ENCODE results near the gene CCND1. TPM values are rescaled to one million over a fixed set of nuclear protein-coding genes. Genes with fewer than 3 reads are reported as not detected.

CCND1 gene
- total RNA-seq, 1 experiment from 2014 or later, result 346 TPM

DNA sequence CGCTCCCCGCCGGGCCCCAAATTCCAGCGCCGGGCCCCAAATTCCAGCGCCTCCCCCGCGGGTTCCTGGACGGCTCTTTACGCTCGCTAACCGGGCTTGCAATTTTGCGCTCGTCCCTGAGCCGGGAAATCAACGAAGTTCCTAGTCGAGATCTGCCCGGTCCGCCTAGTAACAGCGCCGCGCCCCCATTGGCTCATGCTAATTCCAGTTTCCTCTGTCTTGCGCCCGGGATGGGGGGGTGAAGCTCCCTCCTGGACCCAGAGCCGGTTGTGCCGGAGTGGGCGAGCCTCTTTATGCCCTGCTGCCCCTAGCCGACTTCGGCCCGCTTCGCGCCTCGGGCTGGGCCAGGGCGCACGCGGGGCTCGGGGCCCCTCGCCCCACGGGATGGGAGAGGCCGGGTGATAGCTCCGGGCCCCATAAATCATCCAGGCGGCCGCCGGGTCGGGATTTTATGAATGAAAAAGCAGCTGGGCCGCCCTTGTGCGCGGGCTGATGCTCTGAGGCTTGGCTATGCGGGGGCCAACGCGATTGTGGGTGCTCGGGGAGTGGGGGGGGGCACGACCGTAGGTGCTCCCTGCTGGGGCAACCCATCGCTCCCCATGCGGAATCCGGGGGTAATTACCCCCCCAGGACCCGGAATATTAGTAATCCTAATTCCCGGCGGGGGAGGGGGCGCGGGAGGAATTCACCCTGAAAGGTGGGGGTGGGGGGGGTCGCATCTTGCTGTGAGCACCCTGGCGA lies 1.8 kb upstream of the CCND1 start:
- Histone ChIP-seq H3K4me3 (peak overlapping the region; percentile 99), H3K36me3 (ENCODE audit: low read depth) (peaks cover 10% of the 10 kb centered on the region; the same call in 1 of the 2 replicates), H4K20me1 (ENCODE audit: insufficient read depth) (peaks cover 7% of the 10 kb centered on the region), H3K4me2 (peak overlapping the region; percentile 86), H3K9me3 (ENCODE audit: insufficient read depth, low read depth) (no peaks in the 10 kb centered on the region), H3K79me2 (ENCODE audit: low read depth) (peaks cover 54% of the 10 kb centered on the region), H3K27ac (peak overlapping the region; percentile 93), H3K9me2 (ENCODE audit: insufficient read depth) (no peaks in the 10 kb centered on the region), H3F3A (ENCODE audit: insufficient read depth, low read depth) (peaks cover 42% of the 10 kb centered on the region), H3K27me3 (ENCODE audit: insufficient read depth, low read depth) (no peaks in the 10 kb centered on the region), H2AFZ (peak overlapping the region; percentile 58; the same call in 1 of the 2 replicates), H3K4me1 (replicated peaks; ENCODE audit: insufficient read depth) (peaks cover 29% of the 10 kb centered on the region)
- ChIA-PET POLR2A (ENCODE audit: unreplicated experiment) (interaction anchor here (0.6 to 1.0 kb wide), 14 partner anchors 195 to 524 kb away, joined by 3 to 30 read pairs (median 4); no protein-coding TSS in a partner anchor), CTCF (interaction anchor here (0.6 to 1.0 kb wide), 2 partner anchors 119 to 347 kb away, joined by 5 to 6 read pairs; no protein-coding TSS in a partner anchor)
- DNase-seq, result peak; percentile 95 to 97
- BruUV-seq (replicated peaks), result no TSS peak
- no peak for TF ChIP-seq EZH2 (IDR thresholded peaks at IDR 0.05; ENCODE audit: low read depth)
- TF ChIP-seq, protein P1, sequence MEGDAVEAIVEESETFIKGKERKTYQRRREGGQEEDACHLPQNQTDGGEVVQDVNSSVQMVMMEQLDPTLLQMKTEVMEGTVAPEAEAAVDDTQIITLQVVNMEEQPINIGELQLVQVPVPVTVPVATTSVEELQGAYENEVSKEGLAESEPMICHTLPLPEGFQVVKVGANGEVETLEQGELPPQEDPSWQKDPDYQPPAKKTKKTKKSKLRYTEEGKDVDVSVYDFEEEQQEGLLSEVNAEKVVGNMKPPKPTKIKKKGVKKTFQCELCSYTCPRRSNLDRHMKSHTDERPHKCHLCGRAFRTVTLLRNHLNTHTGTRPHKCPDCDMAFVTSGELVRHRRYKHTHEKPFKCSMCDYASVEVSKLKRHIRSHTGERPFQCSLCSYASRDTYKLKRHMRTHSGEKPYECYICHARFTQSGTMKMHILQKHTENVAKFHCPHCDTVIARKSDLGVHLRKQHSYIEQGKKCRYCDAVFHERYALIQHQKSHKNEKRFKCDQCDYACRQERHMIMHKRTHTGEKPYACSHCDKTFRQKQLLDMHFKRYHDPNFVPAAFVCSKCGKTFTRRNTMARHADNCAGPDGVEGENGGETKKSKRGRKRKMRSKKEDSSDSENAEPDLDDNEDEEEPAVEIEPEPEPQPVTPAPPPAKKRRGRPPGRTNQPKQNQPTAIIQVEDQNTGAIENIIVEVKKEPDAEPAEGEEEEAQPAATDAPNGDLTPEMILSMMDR (conservative IDR thresholded peaks at IDR 0.05), result no peak
- intact Hi-C loops (cut with micrococcal nuclease; ENCODE audit: unreplicated experiment), result loop anchor here (1.0 to 5.0 kb wide), 9 partner anchors 97 to 516 kb away; no protein-coding TSS in a partner anchor

DNA sequence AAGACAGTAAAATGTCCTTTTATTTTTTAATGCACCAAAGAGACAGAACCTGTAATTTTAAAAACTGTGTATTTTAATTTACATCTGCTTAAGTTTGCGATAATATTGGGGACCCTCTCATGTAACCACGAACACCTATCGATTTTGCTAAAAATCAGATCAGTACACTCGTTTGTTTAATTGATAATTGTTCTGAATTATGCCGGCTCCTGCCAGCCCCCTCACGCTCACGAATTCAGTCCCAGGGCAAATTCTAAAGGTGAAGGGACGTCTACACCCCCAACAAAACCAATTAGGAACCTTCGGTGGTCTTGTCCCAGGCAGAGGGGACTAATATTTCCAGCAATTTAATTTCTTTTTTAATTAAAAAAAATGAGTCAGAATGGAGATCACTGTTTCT lies 1.1 kb upstream of the CCND1 start:
- H3F3A ChIP-seq (ENCODE audit: insufficient read depth, low read depth), result peaks cover 45% of the 10 kb centered on the region
- peaks cover 16% of the 10 kb centered on the region for H3K36me3 ChIP-seq (ENCODE audit: low read depth)
- POLR2A ChIA-PET (ENCODE audit: unreplicated experiment), result interaction anchor here (0.6 to 0.7 kb wide), 2 partner anchors 259 to 290 kb away, joined by 3 read pairs; no protein-coding TSS in a partner anchor
- H3K27ac ChIP-seq, result peak overlapping the region; percentile 93
- H3K4me1 ChIP-seq (replicated peaks; ENCODE audit: insufficient read depth), result peaks cover 36% of the 10 kb centered on the region
- H3K9me2 ChIP-seq (ENCODE audit: insufficient read depth), result no peaks in the 10 kb centered on the region
- H3K9me3 ChIP-seq (ENCODE audit: insufficient read depth, low read depth), result no peaks in the 10 kb centered on the region
- intact Hi-C loops (cut with micrococcal nuclease; ENCODE audit: unreplicated experiment), result loop anchor here (1.0 to 5.0 kb wide), 9 partner anchors 98 to 343 kb away; no protein-coding TSS in a partner anchor
- H3K27me3 ChIP-seq (ENCODE audit: insufficient read depth, low read depth), result no peaks in the 10 kb centered on the region
- H3K79me2 ChIP-seq (ENCODE audit: low read depth), result peaks cover 61% of the 10 kb centered on the region
- BruUV-seq (replicated peaks), result no TSS peak
- peak overlapping the region; percentile 76 for H2AFZ ChIP-seq
- no peak for DNase-seq
- H4K20me1 ChIP-seq (ENCODE audit: insufficient read depth), result peaks cover 15% of the 10 kb centered on the region
- H3K4me3 ChIP-seq, result peak overlapping the region; percentile 99
- CTCF ChIA-PET, result no interaction called here
- peak overlapping the region; percentile 86 for H3K4me2 ChIP-seq
- no peak for TF ChIP-seq EZH2 (IDR thresholded peaks at IDR 0.05; ENCODE audit: low read depth)
- TF ChIP-seq, protein P1 (conservative IDR thresholded peaks at IDR 0.05), result no peak

- no TSS peak for BruUV-seq (replicated peaks)
These were observed 529 bp upstream of the CCND1 start for GRCh38 chr11:69640260-69640994.

More at GRCh38 chr11:69640260-69640994, 529 bp upstream of the CCND1 start:
- H2AFZ ChIP-seq, result peak overlapping the region; percentile 76
- DNase-seq, result peak in 1 of 2 experiments; percentile 45
- H3K9me2 ChIP-seq (ENCODE audit: insufficient read depth), result no peaks in the 10 kb centered on the region
- no peak for TF ChIP-seq EZH2 (IDR thresholded peaks at IDR 0.05; ENCODE audit: low read depth)
- TF ChIP-seq, protein P1 (conservative IDR thresholded peaks at IDR 0.05), result peak; percentile 24; the same call in 1 of the 2 replicates
- H3K4me1 ChIP-seq (replicated peaks; ENCODE audit: insufficient read depth), result peaks cover 41% of the 10 kb centered on the region
- intact Hi-C loops (cut with micrococcal nuclease; ENCODE audit: unreplicated experiment), result loop anchor here (1.0 kb wide), 1 partner anchor 339 kb away; no protein-coding TSS in a partner anchor
- H3K27ac ChIP-seq, result peak overlapping the region; percentile 93
- peaks cover 67% of the 10 kb centered on the region for H3K79me2 ChIP-seq (ENCODE audit: low read depth)
- H3F3A ChIP-seq (ENCODE audit: insufficient read depth, low read depth), result peaks cover 47% of the 10 kb centered on the region
- no peaks in the 10 kb centered on the region for H3K9me3 ChIP-seq (ENCODE audit: insufficient read depth, low read depth)
- peak overlapping the region; percentile 86 for H3K4me2 ChIP-seq
- POLR2A ChIA-PET (ENCODE audit: unreplicated experiment), result no interaction called here
- H3K4me3 ChIP-seq, result peak overlapping the region; percentile 99
- H3K36me3 ChIP-seq (ENCODE audit: low read depth), result peaks cover 22% of the 10 kb centered on the region
- H3K27me3 ChIP-seq (ENCODE audit: insufficient read depth, low read depth), result no peaks in the 10 kb centered on the region
- CTCF ChIA-PET, result no interaction called here
- peaks cover 20% of the 10 kb centered on the region for H4K20me1 ChIP-seq (ENCODE audit: insufficient read depth)

Data from PC-9 (cell line).